Effector memory CD8-positive, alpha-beta T cell (primary cell): ENCODE results near the gene BCOR.

Experiments
- ATAC-seq: fragments of 150-1000 bp; cut with Tn5 transposase; replicated peaks from 2 replicates; pipeline ENCODE4 v1.10.0; 2021; ENCODE audit warnings: mild to moderate bottlenecking, moderate library complexity
- DNase-seq, 3 experiments: peaks; one replicate each; pipeline ENCODE4 v3.0.0; 2021
- H3K27ac Mint-ChIP-seq, 2 donors: one replicate each; pipeline ENCODE4 v1.8.0; 2022; ENCODE audit warnings: mild to moderate bottlenecking in 2 of 2, mixed read lengths in 2 of 2, moderate library complexity in 2 of 2
- H3K27me3 Mint-ChIP-seq, 2 donors: one replicate each; pipeline ENCODE4 v1.8.0; 2022; ENCODE audit warnings: mixed read lengths in 2 of 2
- H3K36me3 Mint-ChIP-seq: one replicate; pipeline ENCODE4 v1.8.0; 2022; ENCODE audit warnings: mild to moderate bottlenecking, moderate library complexity, mixed read lengths; ENCODE audit not compliant: insufficient read depth
- H3K4me1 Mint-ChIP-seq, 2 donors: one replicate each; pipeline ENCODE4 v1.8.0; 2022; ENCODE audit warnings: low read depth in 2 of 2, mixed read lengths in 2 of 2
- H3K4me3 Mint-ChIP-seq, 2 donors: one replicate each; pipeline ENCODE4 v1.8.0; 2022; ENCODE audit warnings: mild to moderate bottlenecking in 2 of 2, mixed read lengths in 2 of 2, moderate library complexity in 2 of 2
- H3K9me3 Mint-ChIP-seq, 2 donors: one replicate each; pipeline ENCODE4 v1.8.0; 2022; ENCODE audit warnings: mixed read lengths in 2 of 2

Gene BCOR

GRCh38 chrX:40082447-40083119 lies 15.2 kb downstream of the BCOR start:
- Mint-ChIP-seq H3K27ac (peak overlapping the region in 1 of 2 donors; percentile 41), H3K4me1 (peaks cover 28 to 36% of the 10 kb centered on the region in 2 donors), H3K4me3 (peak overlapping the region; percentile 45 to 51), H3K9me3 (no peaks in the 10 kb centered on the region), H3K36me3 (peaks cover 35% of the 10 kb centered on the region), H3K27me3 (no peaks in the 10 kb centered on the region)
- ATAC-seq: no peak
- DNase-seq: no peak

GRCh38 chrX:40081679-40082068 lies 16.1 kb downstream of the BCOR start:
- no peak for DNase-seq
- no peak for ATAC-seq
- Mint-ChIP-seq H3K27ac (peak overlapping the region; percentile 54 to 88), H3K9me3 (no peaks in the 10 kb centered on the region), H3K4me3 (no peak overlapping the region), H3K27me3 (no peaks in the 10 kb centered on the region), H3K4me1 (peaks cover 24 to 28% of the 10 kb centered on the region in 2 donors), H3K36me3 (peaks cover 33% of the 10 kb centered on the region)

- ATAC-seq: no peak
- Mint-ChIP-seq H3K4me3 (no peak overlapping the region), H3K27me3 (no peaks in the 10 kb centered on the region), H3K4me1 (peaks cover 19 to 22% of the 10 kb centered on the region in 2 donors), H3K27ac (peak overlapping the region; percentile 54 to 88), H3K36me3 (peaks cover 33% of the 10 kb centered on the region), H3K9me3 (no peaks in the 10 kb centered on the region)
- no peak for DNase-seq
These were observed 16.7 kb downstream of the BCOR start for GRCh38 chrX:40080894-40081678.

- ATAC-seq: no peak
- Mint-ChIP-seq H3K4me3 (no peak overlapping the region), H3K9me3 (no peaks in the 10 kb centered on the region), H3K4me1 (peaks cover 12 to 15% of the 10 kb centered on the region in 2 donors), H3K36me3 (peaks cover 43% of the 10 kb centered on the region), H3K27me3 (no peaks in the 10 kb centered on the region), H3K27ac (peak overlapping the region in 1 of 2 donors; percentile 69)
- DNase-seq: no peak
These were observed 18.2 kb downstream of the BCOR start for GRCh38 chrX:40079572-40079971.

- H3K36me3 Mint-ChIP-seq: peaks cover 51% of the 10 kb centered on the region
- DNase-seq: no peak
- peak overlapping the region; percentile 69 to 79 for H3K27ac Mint-ChIP-seq
- no peak overlapping the region for H3K4me3 Mint-ChIP-seq
- H3K9me3 Mint-ChIP-seq: no peaks in the 10 kb centered on the region
- no peak for ATAC-seq
- no peaks in the 10 kb centered on the region for H3K27me3 Mint-ChIP-seq
- H3K4me1 Mint-ChIP-seq: peaks cover 9 to 10% of the 10 kb centered on the region in 2 donors
These were observed 19.1 kb downstream of the BCOR start for GRCh38 chrX:40078489-40079227.

GRCh38 chrX:40077906-40078305 lies 19.9 kb downstream of the BCOR start:
- no peaks in the 10 kb centered on the region for H3K27me3 Mint-ChIP-seq
- DNase-seq (no peak), ATAC-seq (no peak)
- H3K36me3 Mint-ChIP-seq: peaks cover 54% of the 10 kb centered on the region
- peak overlapping the region; percentile 51 to 79 for H3K27ac Mint-ChIP-seq
- H3K9me3 Mint-ChIP-seq: no peaks in the 10 kb centered on the region
- no peak overlapping the region for H3K4me3 Mint-ChIP-seq
- H3K4me1 Mint-ChIP-seq: peaks cover 10 to 12% of the 10 kb centered on the region in 2 donors

- H3K4me1 Mint-ChIP-seq: peaks cover 5 to 9% of the 10 kb centered on the region in 2 donors
- peak overlapping the region; percentile 41 to 67 for H3K27ac Mint-ChIP-seq
- DNase-seq: no peak
- no peaks in the 10 kb centered on the region for H3K9me3 Mint-ChIP-seq
- peaks cover 55% of the 10 kb centered on the region for H3K36me3 Mint-ChIP-seq
- H3K4me3 Mint-ChIP-seq: no peak overlapping the region
- H3K27me3 Mint-ChIP-seq: no peaks in the 10 kb centered on the region
- no peak for ATAC-seq
These were observed 20.8 kb downstream of the BCOR start for GRCh38 chrX:40076750-40077575.

- peaks cover 55% of the 10 kb centered on the region for H3K36me3 Mint-ChIP-seq
- H3K27me3 Mint-ChIP-seq: no peaks in the 10 kb centered on the region
- no peak for DNase-seq
- no peak for ATAC-seq
- H3K9me3 Mint-ChIP-seq: no peaks in the 10 kb centered on the region
- H3K4me3 Mint-ChIP-seq: no peak overlapping the region
- peaks cover 4 to 5% of the 10 kb centered on the region in 2 donors for H3K4me1 Mint-ChIP-seq
- H3K27ac Mint-ChIP-seq: no peak overlapping the region
These were observed 22.8 kb downstream of the BCOR start for GRCh38 chrX:40074959-40075332.

- ATAC-seq: no peak
- peaks cover 58% of the 10 kb centered on the region for H3K36me3 Mint-ChIP-seq
- H3K4me3 Mint-ChIP-seq: no peak overlapping the region
- DNase-seq: no peak
- H3K4me1 Mint-ChIP-seq: peaks cover 4 to 5% of the 10 kb centered on the region in 2 donors
- H3K27me3 Mint-ChIP-seq: no peaks in the 10 kb centered on the region
- H3K9me3 Mint-ChIP-seq: no peaks in the 10 kb centered on the region
- H3K27ac Mint-ChIP-seq: no peak overlapping the region
These were observed 23.4 kb downstream of the BCOR start for GRCh38 chrX:40074080-40074958.

GRCh38 chrX:40073439-40074054 lies 24.2 kb downstream of the BCOR start:
- Mint-ChIP-seq H3K9me3 (no peaks in the 10 kb centered on the region), H3K27ac (no peak overlapping the region), H3K36me3 (peaks cover 61% of the 10 kb centered on the region), H3K27me3 (no peaks in the 10 kb centered on the region), H3K4me3 (no peak overlapping the region), H3K4me1 (peaks cover 8 to 10% of the 10 kb centered on the region in 2 donors)
- DNase-seq (no peak), ATAC-seq (no peak)

GRCh38 chrX:40072246-40072645 lies 25.5 kb downstream of the BCOR start:
- H3K27ac Mint-ChIP-seq: no peak overlapping the region
- ATAC-seq (no peak), DNase-seq (no peak)
- peaks cover 62% of the 10 kb centered on the region for H3K36me3 Mint-ChIP-seq
- no peaks in the 10 kb centered on the region for H3K9me3 Mint-ChIP-seq
- H3K27me3 Mint-ChIP-seq: no peaks in the 10 kb centered on the region
- no peak overlapping the region for H3K4me3 Mint-ChIP-seq
- peaks cover 19 to 20% of the 10 kb centered on the region in 2 donors for H3K4me1 Mint-ChIP-seq

GRCh38 chrX:40068048-40068447 lies 29.7 kb downstream of the BCOR start:
- H3K4me3 Mint-ChIP-seq: no peak overlapping the region
- peaks cover 26 to 32% of the 10 kb centered on the region in 2 donors for H3K4me1 Mint-ChIP-seq
- peaks cover 69% of the 10 kb centered on the region for H3K36me3 Mint-ChIP-seq
- peak overlapping the region; percentile 66 to 78 for H3K27ac Mint-ChIP-seq
- DNase-seq: no peak
- ATAC-seq: peak; percentile 80
- no peaks in the 10 kb centered on the region for H3K9me3 Mint-ChIP-seq
- no peaks in the 10 kb centered on the region for H3K27me3 Mint-ChIP-seq
